Fibroblast of lung (primary cell): Measurements from ENCODE around the gene SEC61A1. TPM values are rescaled to one million over a fixed set of nuclear protein-coding genes. Genes with fewer than 3 reads are reported as not detected.

Experiments
- DNase-seq, 2 donors: peaks; one replicate each; pipeline versions ENCODE4 v3.0.0 to v3.0.0-alpha.2; 2010; ENCODE audit warnings: low read depth in 2 of 2
- H2AFZ ChIP-seq: 2 replicates; pipeline ENCODE4 v1.5.1; 2012; ENCODE audit warnings: low read length, control low read depth, inconsistent platforms
- H3K27ac ChIP-seq: 2 replicates; pipeline ENCODE4 v1.5.1; 2011; ENCODE audit warnings: low read length, control low read depth; ENCODE audit not compliant: insufficient read depth
- H3K27me3 ChIP-seq: 2 replicates; pipeline ENCODE4 v1.5.1; 2011; ENCODE audit warnings: mild to moderate bottlenecking, low read length; ENCODE audit not compliant: control insufficient read depth, insufficient read depth
- H3K36me3 ChIP-seq: 2 replicates; pipeline ENCODE4 v1.5.1; 2011; ENCODE audit warnings: low read length; ENCODE audit not compliant: control insufficient read depth, insufficient read depth
- H3K4me1 ChIP-seq: 2 replicates; pipeline ENCODE4 v1.5.1; 2011; ENCODE audit warnings: low read length; ENCODE audit not compliant: control insufficient read depth, insufficient read depth; ENCODE audit errors: extremely low read depth
- H3K4me2 ChIP-seq: 2 replicates; pipeline ENCODE4 v1.5.1; 2011; ENCODE audit warnings: low read length, control low read depth; ENCODE audit not compliant: insufficient read depth; ENCODE audit errors: extremely low read depth
- H3K4me3 ChIP-seq, 4 experiments: fragments of 200-600 bp in 1 of 4; sonication (generic) in 1 of 4; replicated peaks in 1 of 4; 2 replicates each; pipeline ENCODE4 v1.5.1; 2011 to 2016; ENCODE audit warnings: low read length in 4 of 4, low read depth in 3 of 4, mild to moderate bottlenecking in 3 of 4, control low read depth in 2 of 4, inconsistent platforms in 1 of 4, mixed read lengths in 1 of 4; ENCODE audit not compliant: insufficient read depth in 1 of 4; ENCODE audit errors: control extremely low read depth in 1 of 4
- H3K79me2 ChIP-seq: 2 replicates; pipeline ENCODE4 v1.5.1; 2012; ENCODE audit warnings: mild to moderate bottlenecking, low read length, inconsistent platforms; ENCODE audit not compliant: control insufficient read depth, insufficient read depth
- H3K9ac ChIP-seq: 2 replicates; pipeline ENCODE4 v1.5.1; 2011; ENCODE audit warnings: mild to moderate bottlenecking, low read length, control low read depth; ENCODE audit not compliant: insufficient read depth
- H3K9me3 ChIP-seq: 2 replicates; pipeline ENCODE4 v1.5.1; 2012; ENCODE audit warnings: low read depth, low read length; ENCODE audit not compliant: control insufficient read depth, insufficient read depth
- H4K20me1 ChIP-seq: 2 replicates; pipeline ENCODE4 v1.5.1; 2011; ENCODE audit warnings: low read length; ENCODE audit not compliant: control insufficient read depth, insufficient read depth; ENCODE audit errors: extremely low read depth
- EZH2 ChIP-seq: IDR thresholded peaks from 2 replicates; pipeline ENCODE4 v1.5.1; 2012; ENCODE audit warnings: low read length, control low read depth, mild to moderate bottlenecking; ENCODE audit errors: missing control alignments
- polyA plus RNA-seq, 2 donors: library from polyadenylated mRNA; depleted of rRNA in 1 of 2; stranded (reverse) in 1 of 2; unstranded in 1 of 2; fragments of >200 nt; gene quantifications; 2 replicates each; pipeline ENCODE4 v1.2.1, GENCODE V29; 2011 to 2012; ENCODE audit warnings: missing spikeins in 1 of 2
- total RNA-seq: library from RNA; depleted of rRNA; stranded (reverse); fragments of >200 nt; gene quantifications from 2 replicates; pipeline ENCODE4 v1.2.1, GENCODE V29; 2014
- TF ChIP-seq, protein P1 (sequence below), 2 donors: IDR thresholded peaks in 1 of 2; conservative IDR thresholded peaks in 1 of 2; 1 replicate in 1 of 2; 2 replicates in 1 of 2; pipeline ENCODE4 v1.5.1; 2011 to 2012; ENCODE audit warnings: low read length in 2 of 2, control low read depth in 1 of 2, inconsistent platforms in 1 of 2, low read depth in 1 of 2, mild to moderate bottlenecking in 1 of 2

SEC61A1 gene
- total and polyA plus RNA-seq, 2 donors (not counting 1 experiment from before 2014, with no cell fraction given), result 398 to 509 TPM

DNA sequence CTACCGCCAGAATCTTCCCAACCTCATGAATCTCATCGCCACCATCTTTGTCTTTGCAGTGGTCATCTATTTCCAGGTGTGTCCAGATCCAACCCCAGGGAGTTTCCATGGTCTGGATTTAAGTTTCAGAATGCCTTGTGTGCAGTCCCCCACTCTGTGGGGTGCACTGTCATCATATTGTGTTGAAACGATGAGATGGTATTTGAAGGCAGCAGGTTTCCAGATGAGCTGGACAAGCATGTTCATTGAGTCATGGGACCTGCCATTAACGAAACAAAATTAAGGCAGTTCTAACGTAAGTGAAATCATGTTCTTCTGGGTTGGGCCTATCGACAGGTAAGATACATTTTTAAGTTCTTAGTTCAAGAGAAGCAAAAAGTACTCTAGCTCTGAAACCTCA is 12.7 kb downstream of the SEC61A1 start:
- Histone ChIP-seq H3K36me3 (peaks cover 44% of the 10 kb centered on the region), H3K27ac (no peak overlapping the region), H3K4me1 (peaks cover 17% of the 10 kb centered on the region), H3K79me2 (peaks cover 43% of the 10 kb centered on the region), H3K27me3 (no peaks in the 10 kb centered on the region), H3K4me2 (no peak overlapping the region), H3K9me3 (no peaks in the 10 kb centered on the region), H4K20me1 (no peaks in the 10 kb centered on the region), H3K9ac (no peak overlapping the region), H3K4me3 (no peak overlapping the region), H2AFZ (no peak overlapping the region)
- TF ChIP-seq, protein P1, sequence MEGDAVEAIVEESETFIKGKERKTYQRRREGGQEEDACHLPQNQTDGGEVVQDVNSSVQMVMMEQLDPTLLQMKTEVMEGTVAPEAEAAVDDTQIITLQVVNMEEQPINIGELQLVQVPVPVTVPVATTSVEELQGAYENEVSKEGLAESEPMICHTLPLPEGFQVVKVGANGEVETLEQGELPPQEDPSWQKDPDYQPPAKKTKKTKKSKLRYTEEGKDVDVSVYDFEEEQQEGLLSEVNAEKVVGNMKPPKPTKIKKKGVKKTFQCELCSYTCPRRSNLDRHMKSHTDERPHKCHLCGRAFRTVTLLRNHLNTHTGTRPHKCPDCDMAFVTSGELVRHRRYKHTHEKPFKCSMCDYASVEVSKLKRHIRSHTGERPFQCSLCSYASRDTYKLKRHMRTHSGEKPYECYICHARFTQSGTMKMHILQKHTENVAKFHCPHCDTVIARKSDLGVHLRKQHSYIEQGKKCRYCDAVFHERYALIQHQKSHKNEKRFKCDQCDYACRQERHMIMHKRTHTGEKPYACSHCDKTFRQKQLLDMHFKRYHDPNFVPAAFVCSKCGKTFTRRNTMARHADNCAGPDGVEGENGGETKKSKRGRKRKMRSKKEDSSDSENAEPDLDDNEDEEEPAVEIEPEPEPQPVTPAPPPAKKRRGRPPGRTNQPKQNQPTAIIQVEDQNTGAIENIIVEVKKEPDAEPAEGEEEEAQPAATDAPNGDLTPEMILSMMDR (conservative IDR thresholded peaks at IDR 0.05 in 1 of 2, IDR thresholded peaks at IDR 0.05 in 1 of 2; ENCODE audit: low read depth in 1 of 2, low read length in 2 of 2), result no peak
- no peak for TF ChIP-seq EZH2
- DNase-seq, result no peak

DNA sequence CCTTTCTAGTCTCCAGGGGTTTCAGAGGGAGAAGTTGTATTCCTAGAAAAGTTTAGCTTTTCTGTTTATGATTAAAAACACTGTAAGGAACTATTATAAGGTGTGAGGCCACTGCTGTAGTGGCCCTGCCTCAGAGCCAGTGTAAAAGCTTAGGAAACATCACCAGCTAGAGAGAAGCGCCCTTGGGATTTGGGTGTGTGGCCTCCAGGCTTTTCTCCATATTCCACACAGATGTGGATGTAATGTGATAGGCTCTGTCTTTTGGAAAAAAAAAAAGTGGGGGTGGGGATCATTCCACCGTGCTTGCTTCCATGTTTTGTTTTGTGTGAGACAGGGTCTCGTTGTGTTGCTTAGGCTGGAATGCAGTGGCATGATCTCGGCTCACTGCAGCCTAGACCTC is 13.9 kb downstream of the SEC61A1 start:
- Histone ChIP-seq H3K4me1 (peaks cover 12% of the 10 kb centered on the region), H2AFZ (no peak overlapping the region), H3K9me3 (no peaks in the 10 kb centered on the region), H3K9ac (no peak overlapping the region), H3K79me2 (peaks cover 52% of the 10 kb centered on the region), H4K20me1 (no peaks in the 10 kb centered on the region), H3K27ac (no peak overlapping the region), H3K4me3 (no peak overlapping the region), H3K36me3 (peaks cover 52% of the 10 kb centered on the region), H3K4me2 (no peak overlapping the region), H3K27me3 (no peaks in the 10 kb centered on the region)
- no peak for DNase-seq
- no peak for TF ChIP-seq EZH2
- TF ChIP-seq, protein P1 (conservative IDR thresholded peaks at IDR 0.05 in 1 of 2, IDR thresholded peaks at IDR 0.05 in 1 of 2; ENCODE audit: low read depth in 1 of 2, low read length in 2 of 2), result no peak

DNA sequence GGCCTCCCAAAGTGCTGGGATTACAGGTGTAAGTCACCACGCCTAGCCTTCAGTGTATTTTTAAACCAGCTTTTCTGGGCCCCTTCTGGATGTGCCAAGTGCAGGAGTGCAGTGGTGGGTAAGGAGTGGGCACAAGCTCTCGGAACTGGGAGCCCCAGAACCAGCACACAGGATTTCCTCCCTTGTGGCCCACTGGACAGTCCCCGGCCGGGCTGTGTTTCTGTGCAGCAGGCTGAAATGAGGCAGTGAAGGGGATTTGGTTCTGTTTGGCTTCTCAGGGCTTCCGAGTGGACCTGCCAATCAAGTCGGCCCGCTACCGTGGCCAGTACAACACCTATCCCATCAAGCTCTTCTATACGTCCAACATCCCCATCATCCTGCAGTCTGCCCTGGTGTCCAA is 14.4 kb downstream of the SEC61A1 start:
- TF ChIP-seq, protein P1 (conservative IDR thresholded peaks at IDR 0.05 in 1 of 2, IDR thresholded peaks at IDR 0.05 in 1 of 2; ENCODE audit: low read depth in 1 of 2, low read length in 2 of 2), result no peak
- TF ChIP-seq EZH2, result no peak
- Histone ChIP-seq H3K4me3 (no peak overlapping the region), H3K4me1 (peaks cover 8% of the 10 kb centered on the region), H3K9ac (no peak overlapping the region), H3K79me2 (peaks cover 56% of the 10 kb centered on the region), H2AFZ (no peak overlapping the region), H3K36me3 (peaks cover 56% of the 10 kb centered on the region), H3K27me3 (no peaks in the 10 kb centered on the region), H4K20me1 (no peaks in the 10 kb centered on the region), H3K27ac (peak overlapping the region; percentile 23), H3K4me2 (no peak overlapping the region), H3K9me3 (no peaks in the 10 kb centered on the region)
- DNase-seq, result no peak
